SK-N-SH treated with all-trans-retinoic acid at 6 μM for 48 hours (cell line): ENCODE data around the gene PPFIA1.

Experiments
- ATAC-seq: fragments of 200-7000 bp; cut with Tn5 transposase; 3 replicates; pipeline ENCODE4 v1.9.1; 2020; ENCODE audit warnings: mild to moderate bottlenecking, moderate library complexity
- ARNTL ChIP-seq: fragments of 450-650 bp; formaldehyde crosslinking; IDR thresholded peaks from 2 replicates; pipeline ENCODE4 v1.5.0; 2020; ENCODE audit warnings: low read depth, mild to moderate bottlenecking, moderate library complexity, borderline replicate concordance
- BACH2 ChIP-seq: fragments of 250-450 bp; sonication (Bioruptor Pico); IDR thresholded peaks from 2 replicates; pipeline ENCODE4 v1.9.0; 2021; ENCODE audit warnings: mild to moderate bottlenecking, borderline replicate concordance
- CSDC2 ChIP-seq: fragments of 250-450 bp; sonication (Bioruptor Pico); IDR thresholded peaks from 2 replicates; pipeline ENCODE4 v1.5.0; 2020; ENCODE audit warnings: mild to moderate bottlenecking, moderate library complexity
- CSRNP3 ChIP-seq: fragments of 250-450 bp; sonication (Bioruptor Pico); IDR thresholded peaks from 2 replicates; pipeline ENCODE4 v1.5.1; 2021; ENCODE audit warnings: mild to moderate bottlenecking, moderate library complexity
- ESRRG ChIP-seq: fragments of 250-450 bp; sonication (Bioruptor Pico); IDR thresholded peaks from 2 replicates; pipeline ENCODE4 v1.6.1; 2021; ENCODE audit warnings: mild to moderate bottlenecking
- ISL1 ChIP-seq: fragments of 250-450 bp; sonication (Bioruptor Pico); IDR thresholded peaks from 2 replicates; pipeline ENCODE4 v2.1.2; 2022; ENCODE audit warnings: mild to moderate bottlenecking, moderate library complexity
- POU6F1 ChIP-seq: fragments of 250-450 bp; sonication (Bioruptor Pico); IDR thresholded peaks from 2 replicates; pipeline ENCODE4 v1.8.0; 2021; ENCODE audit warnings: low read depth, mild to moderate bottlenecking, moderate library complexity, borderline replicate concordance
- PPARA ChIP-seq: fragments of 250-450 bp; sonication (Bioruptor Pico); IDR thresholded peaks from 2 replicates; pipeline ENCODE4 v1.5.0; 2020; ENCODE audit warnings: mild to moderate bottlenecking, borderline replicate concordance
- RARB ChIP-seq: fragments of 250-450 bp; sonication (Bioruptor Pico); IDR thresholded peaks from 2 replicates; pipeline ENCODE4 v1.8.0; 2021; ENCODE audit warnings: mild to moderate bottlenecking, moderate library complexity
- SNAI2 ChIP-seq: fragments of 250-450 bp; sonication (Bioruptor Pico); IDR thresholded peaks from 2 replicates; pipeline ENCODE4 v1.5.0; 2020; ENCODE audit warnings: mild to moderate bottlenecking, moderate library complexity
- TCF4 ChIP-seq: fragments of 250-450 bp; sonication (Bioruptor Pico); IDR thresholded peaks from 2 replicates; pipeline ENCODE4 v1.8.0; 2021; ENCODE audit warnings: mild to moderate bottlenecking, moderate library complexity, borderline replicate concordance
- TOX ChIP-seq: fragments of 250-450 bp; sonication (Bioruptor Pico); IDR thresholded peaks from 2 replicates; pipeline ENCODE4 v1.8.0; 2021; ENCODE audit warnings: mild to moderate bottlenecking, moderate library complexity, borderline replicate concordance
- ZC3H10 ChIP-seq: fragments of 250-450 bp; sonication (Bioruptor Pico); IDR thresholded peaks from 2 replicates; pipeline ENCODE4 v1.5.1; 2021; ENCODE audit warnings: mild to moderate bottlenecking, moderate library complexity
- ZFP30 ChIP-seq: fragments of 450-650 bp; formaldehyde crosslinking; IDR thresholded peaks from 2 replicates; pipeline ENCODE4 v1.5.0; 2022; ENCODE audit warnings: mild to moderate bottlenecking, moderate library complexity
- ZNF565 ChIP-seq: fragments of 450-650 bp; formaldehyde crosslinking; conservative IDR thresholded peaks from 2 replicates; pipeline ENCODE4 v1.5.0; 2020; ENCODE audit warnings: low read depth, mild to moderate bottlenecking, moderate library complexity
- ZNF70 ChIP-seq: fragments of 450-650 bp; formaldehyde crosslinking; IDR thresholded peaks from 2 replicates; pipeline ENCODE4 v1.5.0; 2020; ENCODE audit warnings: mild to moderate bottlenecking, moderate library complexity
- ZNF8 ChIP-seq: fragments of 450-650 bp; formaldehyde crosslinking; IDR thresholded peaks from 2 replicates; pipeline ENCODE4 v1.5.0; 2020; ENCODE audit warnings: mild to moderate bottlenecking, moderate library complexity
- TF ChIP-seq, protein P1 (sequence below): fragments of 250-450 bp; sonication (Bioruptor Pico); IDR thresholded peaks from 2 replicates; pipeline ENCODE4 v1.5.1; 2020; ENCODE audit warnings: low read depth, mild to moderate bottlenecking, moderate library complexity
- TF ChIP-seq, protein P2 (sequence below): fragments of 250-450 bp; sonication (Bioruptor Pico); IDR thresholded peaks from 2 replicates; pipeline ENCODE4 v1.5.0; 2020; ENCODE audit warnings: mild to moderate bottlenecking, moderate library complexity

Gene PPFIA1

GRCh38 chr11:70243912-70244652 is 26.4 kb upstream of the PPFIA1 start:
- TF ChIP-seq ISL1 (CRISPR knock-in tag) (no peak), ZC3H10 (CRISPR knock-in tag) (no peak), ZFP30 (CRISPR knock-in tag) (no peak), PPARA (CRISPR knock-in tag) (no peak), BACH2 (no peak), SNAI2 (no peak), ZNF8 (CRISPR knock-in tag) (no peak), ESRRG (CRISPR knock-in tag) (no peak), TOX (CRISPR knock-in tag) (no peak), TCF4 (no peak)
- TF ChIP-seq, protein P1, sequence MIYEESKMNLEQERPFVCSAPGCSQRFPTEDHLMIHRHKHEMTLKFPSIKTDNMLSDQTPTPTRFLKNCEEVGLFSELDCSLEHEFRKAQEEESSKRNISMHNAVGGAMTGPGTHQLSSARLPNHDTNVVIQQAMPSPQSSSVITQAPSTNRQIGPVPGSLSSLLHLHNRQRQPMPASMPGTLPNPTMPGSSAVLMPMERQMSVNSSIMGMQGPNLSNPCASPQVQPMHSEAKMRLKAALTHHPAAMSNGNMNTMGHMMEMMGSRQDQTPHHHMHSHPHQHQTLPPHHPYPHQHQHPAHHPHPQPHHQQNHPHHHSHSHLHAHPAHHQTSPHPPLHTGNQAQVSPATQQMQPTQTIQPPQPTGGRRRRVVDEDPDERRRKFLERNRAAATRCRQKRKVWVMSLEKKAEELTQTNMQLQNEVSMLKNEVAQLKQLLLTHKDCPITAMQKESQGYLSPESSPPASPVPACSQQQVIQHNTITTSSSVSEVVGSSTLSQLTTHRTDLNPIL (CRISPR knock-in tag): no peak
- TF ChIP-seq, protein P2, sequence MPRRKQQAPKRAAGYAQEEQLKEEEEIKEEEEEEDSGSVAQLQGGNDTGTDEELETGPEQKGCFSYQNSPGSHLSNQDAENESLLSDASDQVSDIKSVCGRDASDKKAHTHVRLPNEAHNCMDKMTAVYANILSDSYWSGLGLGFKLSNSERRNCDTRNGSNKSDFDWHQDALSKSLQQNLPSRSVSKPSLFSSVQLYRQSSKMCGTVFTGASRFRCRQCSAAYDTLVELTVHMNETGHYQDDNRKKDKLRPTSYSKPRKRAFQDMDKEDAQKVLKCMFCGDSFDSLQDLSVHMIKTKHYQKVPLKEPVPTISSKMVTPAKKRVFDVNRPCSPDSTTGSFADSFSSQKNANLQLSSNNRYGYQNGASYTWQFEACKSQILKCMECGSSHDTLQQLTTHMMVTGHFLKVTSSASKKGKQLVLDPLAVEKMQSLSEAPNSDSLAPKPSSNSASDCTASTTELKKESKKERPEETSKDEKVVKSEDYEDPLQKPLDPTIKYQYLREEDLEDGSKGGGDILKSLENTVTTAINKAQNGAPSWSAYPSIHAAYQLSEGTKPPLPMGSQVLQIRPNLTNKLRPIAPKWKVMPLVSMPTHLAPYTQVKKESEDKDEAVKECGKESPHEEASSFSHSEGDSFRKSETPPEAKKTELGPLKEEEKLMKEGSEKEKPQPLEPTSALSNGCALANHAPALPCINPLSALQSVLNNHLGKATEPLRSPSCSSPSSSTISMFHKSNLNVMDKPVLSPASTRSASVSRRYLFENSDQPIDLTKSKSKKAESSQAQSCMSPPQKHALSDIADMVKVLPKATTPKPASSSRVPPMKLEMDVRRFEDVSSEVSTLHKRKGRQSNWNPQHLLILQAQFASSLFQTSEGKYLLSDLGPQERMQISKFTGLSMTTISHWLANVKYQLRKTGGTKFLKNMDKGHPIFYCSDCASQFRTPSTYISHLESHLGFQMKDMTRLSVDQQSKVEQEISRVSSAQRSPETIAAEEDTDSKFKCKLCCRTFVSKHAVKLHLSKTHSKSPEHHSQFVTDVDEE (CRISPR knock-in tag): no peak
- no peak for ATAC-seq

DNA sequence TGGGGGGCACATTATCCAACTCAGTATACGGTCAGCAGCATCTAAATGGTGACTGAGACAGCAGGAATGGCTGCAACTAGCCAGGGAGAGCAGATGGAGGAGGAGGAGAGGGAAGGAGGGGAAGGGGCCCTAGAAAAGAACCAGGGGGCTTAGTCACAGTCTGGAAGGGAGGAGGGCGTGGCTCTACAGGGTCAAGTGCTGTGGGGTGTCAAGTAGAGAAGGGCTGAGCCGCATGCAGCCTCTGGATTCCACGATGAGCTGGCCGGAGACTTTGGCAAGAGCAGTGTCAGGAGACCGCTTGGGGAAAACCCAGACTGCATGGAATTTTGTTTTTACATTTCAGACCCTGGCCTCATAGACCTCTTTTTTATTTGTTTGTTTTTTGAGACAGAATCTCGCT is 25.8 kb upstream of the PPFIA1 start:
- TF ChIP-seq ARNTL (no peak), POU6F1 (CRISPR knock-in tag) (no peak), CSDC2 (no peak), CSRNP3 (no peak), TCF4 (no peak), PPARA (CRISPR knock-in tag) (no peak), ZNF565 (CRISPR knock-in tag) (no peak), TOX (CRISPR knock-in tag) (no peak), ESRRG (CRISPR knock-in tag) (no peak), BACH2 (no peak), RARB (no peak)
- TF ChIP-seq, protein P2 (CRISPR knock-in tag): no peak
- ATAC-seq: no peak

- no peak for ATAC-seq
- TF ChIP-seq CSRNP3: no peak
- no peak for TF ChIP-seq ZNF565 (CRISPR knock-in tag)
- no peak for TF ChIP-seq PPARA (CRISPR knock-in tag)
- no peak for TF ChIP-seq ZNF70 (CRISPR knock-in tag)
- TF ChIP-seq ZC3H10 (CRISPR knock-in tag): no peak
- no peak for TF ChIP-seq CSDC2
Measured at GRCh38 chr11:70246196-70246595, 24.3 kb upstream of the PPFIA1 start.
